Measurements from ENCODE around the gene DYNLT2B.
"Not testable (repeated sequence)": the region's sequence is repeated elsewhere in the genome, so short reads cannot be mapped to it uniquely, and the experiment has no call there.

The DYNLT2B gene

DNA sequence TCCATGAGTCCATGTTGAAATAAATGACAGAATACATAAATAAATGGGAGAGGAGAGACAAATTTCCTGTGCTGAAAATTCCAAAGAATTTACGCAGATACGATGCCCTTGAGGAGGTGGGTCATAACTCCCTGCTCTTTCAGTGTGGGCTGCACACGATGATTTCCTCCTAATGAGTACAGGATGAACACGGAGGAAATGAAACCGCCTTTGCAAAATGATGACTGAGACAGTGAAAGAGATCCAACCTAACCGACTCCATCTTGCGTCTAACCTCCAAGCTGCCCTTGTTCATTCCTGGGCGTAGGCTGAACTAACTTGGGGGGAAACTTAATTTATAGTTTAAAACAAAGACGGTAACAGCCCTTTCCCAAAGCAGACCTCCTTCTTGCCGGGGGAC lies 15.5 kb downstream of the DYNLT2B start:
- DNase-seq (ENCODE audit: insufficient read length, low spot score); FAIRE-seq: not testable (repeated sequence)
- peak; percentile 54; the same call in 1 of the 2 replicates for TF ChIP-seq SPI1 (IDR thresholded peaks at IDR 0.05; ENCODE audit: low read depth, low read length)

DNA sequence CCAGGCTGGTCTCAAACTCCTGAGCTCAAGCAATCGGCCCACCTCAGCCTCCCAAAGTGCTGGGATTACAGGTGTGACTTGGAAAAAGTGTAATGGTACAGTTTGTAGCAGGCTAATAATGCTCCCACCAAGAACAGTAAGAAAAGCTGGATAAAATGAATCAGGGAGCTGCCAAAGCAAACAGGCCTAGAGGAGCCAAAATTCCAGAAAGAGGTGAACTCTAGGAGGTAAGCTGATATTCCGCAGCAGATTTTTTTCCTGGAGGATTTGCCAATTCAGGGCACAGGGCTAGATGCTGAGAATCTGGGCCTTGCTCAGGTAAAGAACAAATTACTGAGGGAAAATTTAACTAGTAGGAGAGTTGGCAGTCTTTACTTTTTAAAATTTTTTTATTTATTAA lies 19.5 kb downstream of the DYNLT2B start:
- no peak for DNase-seq (ENCODE audit: insufficient read length, low spot score)
- no peak for TF ChIP-seq PAX5 (IDR thresholded peaks at IDR 0.05; ENCODE audit: insufficient read depth, low read length, severe bottlenecking)
- TF ChIP-seq SPI1 (IDR thresholded peaks at IDR 0.05; ENCODE audit: low read depth, low read length), result no peak
- TF ChIP-seq POLR2AphosphoS5 (IDR thresholded peaks at IDR 0.05; ENCODE audit: low read depth, low read length), result no peak
- TF ChIP-seq POU2F2 (IDR thresholded peaks at IDR 0.05; ENCODE audit: low read depth, low read length), result no peak
- TF ChIP-seq TAF1 (IDR thresholded peaks at IDR 0.05; ENCODE audit: low read depth, low read length), result no peak
- TF ChIP-seq POLR2A (IDR thresholded peaks at IDR 0.05; ENCODE audit: low read depth, low read length), result no peak
- FAIRE-seq, result no peak

DNA sequence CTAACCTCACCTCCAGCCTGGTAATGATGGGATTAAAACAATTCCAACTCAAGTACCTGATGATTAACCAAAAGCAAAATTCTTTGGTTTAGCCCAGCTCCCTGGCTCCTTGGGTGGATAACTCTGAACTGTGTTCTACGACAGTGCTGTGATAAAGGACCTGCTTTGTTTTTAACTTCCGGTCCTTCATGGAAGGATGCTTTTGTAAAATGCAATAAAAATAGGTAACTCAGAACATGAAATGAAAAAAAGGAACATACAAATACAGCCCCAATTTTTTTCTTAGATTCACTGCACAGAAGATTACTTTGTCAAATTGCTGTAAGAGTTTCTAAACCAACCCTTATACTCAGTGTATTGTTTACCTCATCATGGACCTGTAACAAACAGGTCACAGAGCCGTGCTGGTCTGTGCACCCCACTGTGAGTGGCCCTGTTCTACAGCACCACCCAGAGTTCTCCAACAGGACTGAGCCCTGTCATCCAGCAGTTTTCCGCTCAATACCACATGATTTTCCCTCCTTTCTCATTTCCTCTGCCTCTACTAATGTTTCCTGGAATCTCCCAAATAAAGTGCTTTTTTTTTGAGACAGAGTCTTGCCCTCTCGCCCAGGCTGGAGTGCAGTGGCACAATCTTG lies 25.6 kb downstream of the DYNLT2B start:
- TF ChIP-seq POLR2A (IDR thresholded peaks at IDR 0.05; ENCODE audit: low read depth, low read length), result 0 out of 2 replicates have a peak, but pooled peaks have one; percentile 33
- TF ChIP-seq POLR2AphosphoS5 (IDR thresholded peaks at IDR 0.05; ENCODE audit: low read depth, low read length), result no peak
- TF ChIP-seq PAX5 (IDR thresholded peaks at IDR 0.05; ENCODE audit: insufficient read depth, low read length, severe bottlenecking), result no peak
- 0 out of 2 replicates have a peak, but pooled peaks have one; percentile 1 for TF ChIP-seq SPI1 (IDR thresholded peaks at IDR 0.05; ENCODE audit: low read depth, low read length)
- peak; percentile 41 for DNase-seq (ENCODE audit: insufficient read length, low spot score)
- peak; percentile 77 for FAIRE-seq

DNA sequence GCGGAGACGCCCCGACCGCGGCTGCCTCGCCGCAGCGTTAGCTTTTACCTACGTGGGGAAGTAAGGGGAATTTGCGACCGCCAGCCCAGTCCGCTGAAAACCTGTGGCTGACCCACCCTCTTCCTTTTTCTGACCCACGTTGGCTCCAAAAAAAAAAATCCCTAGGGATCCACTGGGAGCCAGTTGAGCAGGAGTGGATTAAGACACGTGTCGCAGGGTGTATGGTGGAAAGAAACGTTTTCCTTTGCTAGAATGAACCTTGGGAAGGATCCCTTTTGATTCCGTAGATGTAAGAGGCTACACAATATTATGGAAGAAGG lies 29.9 kb downstream of the DYNLT2B start:
- FAIRE-seq, result no peak
- no peak for DNase-seq (ENCODE audit: insufficient read length, low spot score)
- TF ChIP-seq POU2F2 (IDR thresholded peaks at IDR 0.05; ENCODE audit: low read depth, low read length), result no peak
- no peak for TF ChIP-seq POLR2A (IDR thresholded peaks at IDR 0.05; ENCODE audit: low read depth, low read length)
- no peak for TF ChIP-seq TAF1 (IDR thresholded peaks at IDR 0.05; ENCODE audit: low read depth, low read length)
- TF ChIP-seq SPI1 (IDR thresholded peaks at IDR 0.05; ENCODE audit: low read depth, low read length), result no peak
- no peak for TF ChIP-seq POLR2AphosphoS5 (IDR thresholded peaks at IDR 0.05; ENCODE audit: low read depth, low read length)
- TF ChIP-seq PAX5 (IDR thresholded peaks at IDR 0.05; ENCODE audit: insufficient read depth, low read length, severe bottlenecking), result no peak

DNA sequence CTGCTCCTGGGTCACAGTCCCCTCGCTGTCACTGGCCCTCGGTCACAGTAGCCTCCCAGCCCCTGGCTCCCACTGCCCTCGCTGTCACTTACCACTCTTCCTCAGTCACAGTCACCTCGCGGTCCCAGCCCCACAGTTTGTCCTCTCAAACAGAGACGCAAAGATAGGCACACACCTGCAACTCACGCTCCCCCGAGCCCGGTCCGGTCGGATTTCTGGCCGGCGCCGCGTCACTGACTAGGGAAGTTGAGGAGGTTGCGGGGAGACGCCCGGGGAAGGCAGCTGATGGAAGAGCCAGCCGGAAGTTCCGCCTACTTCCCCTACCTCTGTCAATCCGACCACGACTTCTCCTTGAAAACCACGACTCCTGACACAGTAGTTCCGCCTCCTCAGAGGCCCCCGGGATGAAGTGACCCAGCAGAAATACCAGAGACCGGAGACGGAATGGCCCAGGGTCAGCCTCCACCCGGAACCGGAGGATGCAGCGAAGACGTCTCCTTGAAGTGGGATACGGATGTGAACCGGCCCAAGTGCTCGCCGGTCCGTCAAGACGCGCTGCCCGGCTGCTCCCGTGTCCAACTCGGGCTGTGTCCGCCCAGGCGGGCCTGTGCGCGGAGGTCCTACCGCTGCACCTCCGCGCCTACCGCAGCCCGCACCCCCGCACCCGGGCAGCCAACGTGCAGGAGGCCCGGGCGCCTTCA lies 30.4 kb downstream of the DYNLT2B start, which contains the start of gene PCYT1A:
PCYT1A (minus strand) TSS at position 287 of the 701 bp plus-strand sequence. CDS start 17,195 bp downstream, outside the sequence.
- TF ChIP-seq SPI1 (IDR thresholded peaks at IDR 0.05; ENCODE audit: low read depth, low read length) (peak; percentile 51), PAX5 (IDR thresholded peaks at IDR 0.05; ENCODE audit: insufficient read depth, low read length, severe bottlenecking) (no peak), TAF1 (IDR thresholded peaks at IDR 0.05; ENCODE audit: low read depth, low read length) (peak; percentile 35; the same call in 1 of the 2 replicates), POLR2AphosphoS5 (IDR thresholded peaks at IDR 0.05; ENCODE audit: low read depth, low read length) (0 out of 2 replicates have a peak, but pooled peaks have one; percentile 43), POLR2A (IDR thresholded peaks at IDR 0.05; ENCODE audit: low read depth, low read length) (peak; percentile 55), POU2F2 (IDR thresholded peaks at IDR 0.05; ENCODE audit: low read depth, low read length) (0 out of 2 replicates have a peak, but pooled peaks have one; percentile 9)
- DNase-seq (ENCODE audit: insufficient read length, low spot score) (peak; percentile 73), FAIRE-seq (peak; percentile 41)

DNA sequence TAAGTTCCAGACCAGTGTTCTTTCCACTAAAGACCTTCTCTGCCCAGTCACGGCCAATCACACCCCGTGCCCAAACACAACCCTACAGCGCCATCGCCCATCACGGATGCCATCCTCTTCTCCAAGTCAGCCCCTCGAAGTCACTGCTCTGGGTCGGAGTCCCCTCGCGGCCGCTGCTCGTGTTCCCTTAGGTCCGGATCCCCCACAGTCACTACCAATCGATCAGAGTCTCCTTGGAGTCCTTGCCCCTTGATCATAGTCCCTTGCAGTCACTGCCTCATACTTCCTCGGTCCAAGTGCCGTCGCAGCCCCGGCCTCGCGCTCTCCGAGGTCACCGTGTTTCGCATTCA lies 31.0 kb downstream of the DYNLT2B start:
- TF ChIP-seq PAX5 (IDR thresholded peaks at IDR 0.05; ENCODE audit: insufficient read depth, low read length, severe bottlenecking) (no peak), POLR2A (IDR thresholded peaks at IDR 0.05; ENCODE audit: low read depth, low read length) (no peak), POLR2AphosphoS5 (IDR thresholded peaks at IDR 0.05; ENCODE audit: low read depth, low read length) (no peak), POU2F2 (IDR thresholded peaks at IDR 0.05; ENCODE audit: low read depth, low read length) (no peak)
- FAIRE-seq, result peak; percentile 88
- no peak for DNase-seq (ENCODE audit: insufficient read length, low spot score)

DNA sequence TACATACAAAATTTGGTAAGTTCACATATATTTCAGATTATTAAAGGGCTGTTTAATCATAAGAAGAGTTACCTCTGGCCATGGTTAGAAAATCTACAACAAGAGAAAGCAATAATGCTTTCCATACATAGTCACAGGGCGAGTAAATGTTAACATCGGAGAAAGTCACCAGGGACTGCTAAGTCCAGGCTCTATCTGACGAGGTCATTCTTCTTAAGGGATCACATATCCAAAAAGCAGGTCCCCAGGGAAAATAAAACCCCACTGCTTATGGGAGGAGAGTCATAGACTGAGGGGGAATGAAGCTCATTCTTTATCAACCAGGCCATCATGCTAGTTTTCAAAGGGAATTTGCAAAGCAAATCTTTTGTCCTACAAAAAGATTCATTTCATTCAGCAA lies 33.6 kb downstream of the DYNLT2B start:
- TF ChIP-seq POLR2AphosphoS5 (IDR thresholded peaks at IDR 0.05; ENCODE audit: low read depth, low read length) (no peak), POLR2A (IDR thresholded peaks at IDR 0.05; ENCODE audit: low read depth, low read length) (no peak), TAF1 (IDR thresholded peaks at IDR 0.05; ENCODE audit: low read depth, low read length) (no peak), POU2F2 (IDR thresholded peaks at IDR 0.05; ENCODE audit: low read depth, low read length) (no peak), PAX5 (IDR thresholded peaks at IDR 0.05; ENCODE audit: insufficient read depth, low read length, severe bottlenecking) (no peak), SPI1 (IDR thresholded peaks at IDR 0.05; ENCODE audit: low read depth, low read length) (no peak)
- no peak for FAIRE-seq
- no peak for DNase-seq (ENCODE audit: insufficient read length, low spot score)

DNA sequence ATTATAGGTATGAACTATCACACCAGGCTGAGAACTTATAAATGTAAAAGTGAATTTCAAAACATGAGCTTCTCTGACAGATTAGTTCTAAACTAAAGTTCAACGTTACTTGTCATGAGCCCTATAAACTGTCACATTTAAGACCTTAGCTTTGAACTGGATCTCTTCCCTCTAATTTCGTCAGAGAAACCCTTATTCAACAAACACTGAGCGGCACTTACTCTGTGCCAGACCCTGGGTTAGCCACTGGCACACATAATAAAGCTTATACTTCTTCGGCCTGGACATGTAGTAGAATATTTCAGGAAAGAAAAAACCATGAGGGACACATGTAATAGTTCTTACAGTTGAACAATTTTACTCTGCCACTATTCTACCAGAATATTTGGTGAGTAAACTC lies 36.1 kb downstream of the DYNLT2B start:
- DNase-seq (ENCODE audit: insufficient read length, low spot score) (no peak), FAIRE-seq (peak; percentile 9)
- no peak for TF ChIP-seq PAX5 (IDR thresholded peaks at IDR 0.05; ENCODE audit: insufficient read depth, low read length, severe bottlenecking)
- TF ChIP-seq SPI1 (IDR thresholded peaks at IDR 0.05; ENCODE audit: low read depth, low read length), result no peak
- no peak for TF ChIP-seq TAF1 (IDR thresholded peaks at IDR 0.05; ENCODE audit: low read depth, low read length)
- no peak for TF ChIP-seq POLR2AphosphoS5 (IDR thresholded peaks at IDR 0.05; ENCODE audit: low read depth, low read length)
- no peak for TF ChIP-seq POU2F2 (IDR thresholded peaks at IDR 0.05; ENCODE audit: low read depth, low read length)
- no peak for TF ChIP-seq POLR2A (IDR thresholded peaks at IDR 0.05; ENCODE audit: low read depth, low read length)

DNA sequence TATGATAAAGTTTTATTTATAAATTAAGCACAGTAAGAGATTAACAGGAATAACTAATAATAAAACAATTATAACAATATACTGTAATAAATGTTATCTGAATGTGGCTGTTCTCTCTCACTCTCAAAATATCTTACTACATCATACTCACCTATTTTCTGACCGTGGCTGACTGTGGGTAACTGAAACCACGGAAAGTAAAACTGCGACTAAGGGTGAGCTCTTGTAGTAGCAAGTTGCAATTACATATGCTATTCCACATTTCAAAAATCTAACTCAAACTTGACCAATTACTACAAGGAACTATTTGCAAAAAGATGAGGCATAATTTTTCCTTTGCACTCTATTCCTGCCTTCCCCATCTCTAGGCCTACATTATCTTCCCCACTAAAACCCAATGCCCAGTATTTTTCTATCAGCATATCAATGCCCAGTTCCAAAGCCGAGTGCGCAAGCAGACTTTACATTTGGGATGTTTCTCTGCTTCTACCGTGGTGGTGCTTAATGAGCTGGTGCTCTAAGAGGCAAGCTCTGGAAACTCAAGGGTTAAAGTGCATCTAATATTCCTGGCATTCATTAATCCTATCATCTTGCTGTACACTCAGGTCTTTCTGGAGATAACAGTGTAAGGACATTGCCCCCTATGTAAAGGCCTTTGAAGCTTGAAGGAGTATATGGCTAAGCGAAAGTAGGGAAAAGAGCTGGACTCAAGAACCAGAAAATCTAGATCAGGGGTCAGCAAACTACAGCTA lies 37.2 kb downstream of the DYNLT2B start:
- FAIRE-seq, result peak; percentile 86
- no peak for TF ChIP-seq POU2F2 (IDR thresholded peaks at IDR 0.05; ENCODE audit: low read depth, low read length)
- no peak for TF ChIP-seq SPI1 (IDR thresholded peaks at IDR 0.05; ENCODE audit: low read depth, low read length)
- TF ChIP-seq TAF1 (IDR thresholded peaks at IDR 0.05; ENCODE audit: low read depth, low read length), result no peak
- TF ChIP-seq POLR2A (IDR thresholded peaks at IDR 0.05; ENCODE audit: low read depth, low read length), result no peak
- no peak for TF ChIP-seq PAX5 (IDR thresholded peaks at IDR 0.05; ENCODE audit: insufficient read depth, low read length, severe bottlenecking)
- TF ChIP-seq POLR2AphosphoS5 (IDR thresholded peaks at IDR 0.05; ENCODE audit: low read depth, low read length), result no peak

More for the DNA sequence above, 37.2 kb downstream of the DYNLT2B start:
- no peak for DNase-seq (ENCODE audit: insufficient read length, low spot score)
